ES-I3 (cell line): Measurements from ENCODE around the gene AUTS2.

Experiments used
- H3K36me3 ChIP-seq: 2 replicates; pipeline ENCODE4 v1.6.1; 2013; ENCODE audit warnings: mild to moderate bottlenecking, low read length, control low read depth, moderate library complexity; ENCODE audit not compliant: insufficient read depth
- H3K4me1 ChIP-seq: 2 replicates; pipeline ENCODE4 v1.6.1; 2013; ENCODE audit warnings: mild to moderate bottlenecking, control low read depth, low read length; ENCODE audit not compliant: insufficient read depth
- H3K9ac ChIP-seq: 2 replicates; pipeline ENCODE4 v1.6.1; 2013; ENCODE audit warnings: low read depth, mild to moderate bottlenecking, low read length, moderate library complexity
- H3K9me3 ChIP-seq: 2 replicates; pipeline ENCODE4 v1.6.1; 2013; ENCODE audit warnings: mild to moderate bottlenecking, low read length, moderate library complexity; ENCODE audit not compliant: control insufficient read depth, insufficient read depth

The AUTS2 gene

DNA sequence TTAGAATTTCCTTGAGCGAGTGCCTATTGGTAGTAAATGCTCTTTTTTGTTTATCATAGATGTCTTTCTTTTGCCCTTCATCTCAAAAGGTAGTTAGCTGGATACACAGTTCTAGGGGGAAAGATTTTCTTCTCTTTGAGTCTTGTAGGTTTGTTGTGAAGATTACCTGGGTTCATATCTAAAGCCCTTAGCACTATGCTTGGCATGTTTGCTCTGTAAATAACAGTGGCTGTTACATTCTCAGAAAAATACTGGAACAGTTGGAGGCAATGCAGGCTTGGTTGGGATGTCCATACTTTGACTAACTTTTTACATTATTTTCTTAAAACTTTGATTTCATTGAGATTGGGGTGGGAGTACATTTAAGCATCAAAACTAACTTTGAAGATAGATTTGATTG, 144.0 kb downstream of the AUTS2 start:
- Histone ChIP-seq H3K4me1 (peaks cover 28% of the 10 kb centered on the region), H3K9ac (no peak overlapping the region)

DNA sequence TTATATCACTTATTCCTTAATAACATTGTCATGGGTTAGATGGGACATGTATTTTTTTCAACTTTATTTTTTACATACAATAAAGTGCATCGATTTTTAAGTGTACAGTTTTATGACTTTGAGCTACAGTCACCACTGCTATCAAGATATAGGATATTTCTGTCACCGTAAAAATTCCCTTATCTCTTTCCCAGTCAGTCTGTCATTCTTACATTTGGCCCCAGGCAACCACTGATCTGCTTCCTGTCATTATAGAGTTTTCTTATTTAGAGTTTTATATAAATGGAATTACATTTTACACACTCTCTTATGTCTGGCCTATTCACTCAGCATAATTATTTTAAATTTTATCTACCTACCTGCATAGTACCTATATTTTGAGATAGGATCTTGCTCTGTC, 145.2 kb downstream of the AUTS2 start:
- Histone ChIP-seq H3K9ac (no peak overlapping the region), H3K36me3 (no peaks in the 10 kb centered on the region), H3K9me3 (no peaks in the 10 kb centered on the region), H3K4me1 (peaks cover 16% of the 10 kb centered on the region)

More for the DNA sequence above, 144.0 kb downstream of the AUTS2 start:
- Histone ChIP-seq H3K9me3 (no peaks in the 10 kb centered on the region), H3K36me3 (no peaks in the 10 kb centered on the region)

GRCh38 chr7:69744026-69744425, 145.8 kb downstream of the AUTS2 start:
- Histone ChIP-seq H3K36me3 (no peaks in the 10 kb centered on the region), H3K9me3 (no peaks in the 10 kb centered on the region), H3K4me1 (peaks cover 13% of the 10 kb centered on the region), H3K9ac (no peak overlapping the region)

GRCh38 chr7:69746383-69746782, 148.1 kb downstream of the AUTS2 start:
- Histone ChIP-seq H3K4me1 (peaks cover 18% of the 10 kb centered on the region), H3K9me3 (no peaks in the 10 kb centered on the region), H3K9ac (no peak overlapping the region), H3K36me3 (no peaks in the 10 kb centered on the region)

DNA sequence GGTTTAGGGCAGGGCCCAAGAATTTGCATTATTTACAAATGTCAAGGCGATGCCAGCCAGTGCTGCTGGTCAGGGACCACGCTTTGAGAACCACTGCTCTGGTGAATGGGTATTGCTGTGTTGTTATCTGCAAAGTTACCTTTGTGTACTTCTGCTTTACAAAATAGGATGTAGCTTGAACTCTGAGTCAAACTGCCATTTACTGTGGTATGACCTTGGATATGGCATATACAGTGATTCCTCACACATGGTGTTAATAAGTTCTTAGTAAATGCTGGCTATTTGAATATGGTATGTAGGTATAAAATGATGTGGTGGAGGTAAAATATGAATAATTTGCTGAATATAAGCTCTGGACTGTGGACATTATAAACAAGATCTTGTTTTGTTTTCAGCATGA, 148.9 kb downstream of the AUTS2 start:
- H3K9me3 ChIP-seq, result no peaks in the 10 kb centered on the region
- no peak overlapping the region for H3K9ac ChIP-seq
- peaks cover 18% of the 10 kb centered on the region for H3K4me1 ChIP-seq
- no peaks in the 10 kb centered on the region for H3K36me3 ChIP-seq

- H3K9ac ChIP-seq, result no peak overlapping the region
- peaks cover 18% of the 10 kb centered on the region for H3K4me1 ChIP-seq
- no peaks in the 10 kb centered on the region for H3K9me3 ChIP-seq
- H3K36me3 ChIP-seq, result no peaks in the 10 kb centered on the region
These were observed 150.3 kb downstream of the AUTS2 start for GRCh38 chr7:69748530-69748929.

DNA sequence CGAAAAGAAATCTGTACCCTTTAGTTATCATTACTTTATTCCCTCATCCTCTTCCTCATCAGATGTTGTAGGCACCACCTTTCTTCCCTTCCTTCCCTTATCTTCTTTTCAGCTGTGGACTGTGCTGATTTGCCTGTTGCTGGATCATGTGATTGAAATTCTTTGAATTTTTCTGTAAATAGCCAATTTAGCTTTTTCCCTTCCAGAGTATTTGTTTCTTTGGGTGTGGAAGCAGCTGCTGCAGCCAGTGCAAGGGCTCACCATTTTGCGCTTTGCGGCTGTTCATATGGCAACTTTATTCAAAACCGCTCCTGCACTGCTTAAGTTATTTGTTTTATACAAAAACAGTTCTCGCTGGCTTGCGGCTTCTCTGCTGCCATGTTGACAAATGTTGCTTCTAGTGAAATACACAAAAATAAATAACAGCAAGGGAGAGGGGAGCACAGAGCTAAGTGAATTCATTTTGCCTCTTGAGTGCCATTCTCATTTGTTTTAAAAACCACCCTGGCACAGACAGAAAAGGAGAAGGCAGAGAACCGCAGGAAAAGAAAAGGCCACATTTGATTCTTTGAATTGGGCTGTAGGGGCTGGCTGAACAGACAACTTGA, 151.2 kb downstream of the AUTS2 start:
- H3K4me1 ChIP-seq, result peaks cover 23% of the 10 kb centered on the region
- no peaks in the 10 kb centered on the region for H3K9me3 ChIP-seq

GRCh38 chr7:69749994-69750393, 151.7 kb downstream of the AUTS2 start:
- Histone ChIP-seq H3K9ac (no peak overlapping the region), H3K9me3 (no peaks in the 10 kb centered on the region), H3K4me1 (peaks cover 26% of the 10 kb centered on the region), H3K36me3 (no peaks in the 10 kb centered on the region)

More for the DNA sequence above, 151.2 kb downstream of the AUTS2 start:
- Histone ChIP-seq H3K36me3 (no peaks in the 10 kb centered on the region), H3K9ac (no peak overlapping the region)

GRCh38 chr7:69751026-69751425, 152.8 kb downstream of the AUTS2 start:
- Histone ChIP-seq H3K9ac (no peak overlapping the region), H3K9me3 (no peaks in the 10 kb centered on the region), H3K4me1 (peaks cover 31% of the 10 kb centered on the region), H3K36me3 (no peaks in the 10 kb centered on the region)

- H3K4me1 ChIP-seq, result peaks cover 50% of the 10 kb centered on the region
- no peak overlapping the region for H3K9ac ChIP-seq
- no peaks in the 10 kb centered on the region for H3K36me3 ChIP-seq
- no peaks in the 10 kb centered on the region for H3K9me3 ChIP-seq
These were observed 155.7 kb downstream of the AUTS2 start for GRCh38 chr7:69753981-69754380.

DNA sequence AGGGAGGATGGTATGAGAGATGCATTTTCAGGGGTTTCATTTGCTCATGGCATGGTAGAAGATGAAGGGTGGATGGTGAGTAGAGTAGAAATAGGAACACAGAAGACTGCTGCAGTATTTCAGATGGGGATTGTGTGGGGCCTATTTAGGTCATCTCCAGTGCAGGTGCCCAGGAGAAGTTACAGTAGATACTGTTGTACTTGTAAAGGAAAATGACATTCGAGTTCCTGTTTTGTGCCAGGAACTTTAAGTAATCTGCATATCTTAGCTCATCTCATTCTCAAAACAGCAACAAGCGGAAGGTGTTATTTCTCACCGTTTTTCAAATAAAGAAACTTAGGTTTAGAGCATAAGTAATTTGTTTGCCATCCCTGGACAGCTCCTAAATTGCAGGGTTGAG, 156.2 kb downstream of the AUTS2 start:
- Histone ChIP-seq H3K4me1 (peaks cover 45% of the 10 kb centered on the region), H3K36me3 (no peaks in the 10 kb centered on the region), H3K9ac (no peak overlapping the region), H3K9me3 (no peaks in the 10 kb centered on the region)

DNA sequence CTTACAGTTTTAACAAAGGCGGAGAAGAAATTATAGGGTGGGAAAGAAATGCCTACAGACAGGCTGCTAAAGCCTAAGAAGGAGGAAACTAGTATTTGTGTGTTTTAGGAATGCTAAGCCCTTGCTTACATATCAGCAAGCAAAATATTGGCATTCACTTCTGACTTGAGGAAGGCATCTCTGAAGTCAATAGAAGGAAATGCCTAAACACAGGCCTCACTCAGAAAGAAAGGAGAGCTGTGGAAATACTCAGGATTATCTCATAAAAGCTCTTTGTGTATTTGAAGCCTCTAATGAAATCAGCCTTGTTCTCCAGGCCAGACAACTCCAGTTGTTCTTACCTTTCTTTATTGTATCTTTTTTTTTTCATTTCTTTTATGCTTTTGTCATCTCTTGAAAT, 158.0 kb downstream of the AUTS2 start:
- Histone ChIP-seq H3K36me3 (no peaks in the 10 kb centered on the region), H3K4me1 (peaks cover 38% of the 10 kb centered on the region), H3K9me3 (no peaks in the 10 kb centered on the region), H3K9ac (no peak overlapping the region)

DNA sequence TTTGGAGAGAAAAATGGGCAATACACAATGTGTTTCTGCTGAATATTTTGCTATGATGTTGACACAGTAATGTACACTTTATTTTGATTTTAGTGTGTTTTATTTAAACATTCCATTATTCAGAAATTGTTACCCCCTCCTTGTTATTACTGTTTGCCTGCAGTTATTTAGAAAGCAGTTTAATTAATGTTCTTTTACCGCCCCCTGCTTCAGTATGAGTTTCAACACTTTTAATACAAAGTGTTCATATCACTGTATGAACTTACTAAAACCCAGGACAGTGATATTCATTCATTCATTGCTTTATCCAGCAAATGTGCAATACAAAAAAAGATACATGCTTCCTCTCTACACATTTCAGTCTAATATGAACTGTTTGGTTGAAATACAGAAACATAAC, 159.3 kb downstream of the AUTS2 start:
- Histone ChIP-seq H3K36me3 (no peaks in the 10 kb centered on the region), H3K4me1 (peaks cover 40% of the 10 kb centered on the region), H3K9ac (no peak overlapping the region), H3K9me3 (no peaks in the 10 kb centered on the region)

- H3K9ac ChIP-seq, result no peak overlapping the region
- H3K9me3 ChIP-seq, result no peaks in the 10 kb centered on the region
- H3K4me1 ChIP-seq, result peaks cover 40% of the 10 kb centered on the region
- H3K36me3 ChIP-seq, result no peaks in the 10 kb centered on the region
These were observed 159.7 kb downstream of the AUTS2 start for GRCh38 chr7:69757981-69758430.

DNA sequence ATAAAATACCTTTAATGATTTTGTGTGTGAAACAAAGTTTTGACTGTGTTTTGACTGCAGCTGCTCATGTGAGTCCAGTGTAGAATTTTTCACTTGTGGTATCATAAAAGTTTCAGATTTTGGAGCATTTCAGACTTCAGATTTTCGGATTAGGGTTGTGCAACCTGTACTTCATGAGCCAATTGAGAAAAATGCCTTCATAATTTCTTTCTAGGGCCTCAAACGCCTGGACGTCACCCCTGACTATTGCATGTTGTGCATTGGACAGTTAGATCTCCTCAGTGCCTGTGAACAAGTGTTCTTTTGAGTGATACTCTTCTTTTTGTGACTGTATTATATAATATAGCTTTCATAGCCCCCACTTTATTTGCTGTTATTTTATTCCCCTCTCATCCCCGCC, 161.1 kb downstream of the AUTS2 start:
- Histone ChIP-seq H3K9me3 (no peaks in the 10 kb centered on the region), H3K4me1 (peaks cover 36% of the 10 kb centered on the region), H3K36me3 (no peaks in the 10 kb centered on the region), H3K9ac (no peak overlapping the region)
